ENCODE measurements around the gene GABARAP. TPM values are rescaled to one million over a fixed set of nuclear protein-coding genes. Genes with fewer than 3 reads are reported as not detected.
A peak's percentile ranks its signal among the peaks of the same experiment; 100 is the strongest.

The GABARAP gene
- total and polyA plus RNA-seq, 2 of the 13 experiments (the other 11 are each of a cell fraction or from before 2014, with no cell fraction given), result 161 to 310 TPM

GRCh38 chr17:7251661-7252175 lies 9.5 kb upstream of the GABARAP start, which contains the start of gene CTDNEP1 (continued):
- no peak; the same call in 1 of the 2 replicates for TF ChIP-seq ARNT2 (CRISPR knock-in tag; IDR thresholded peaks at IDR 0.05; ENCODE audit: low read depth)
- peak; percentile 91; the same call in 1 of the 2 replicates for TF ChIP-seq NR2C2 (CRISPR knock-in tag; IDR thresholded peaks at IDR 0.05; ENCODE audit: borderline replicate concordance)
- TF ChIP-seq JDP2 (CRISPR knock-in tag; IDR thresholded peaks at IDR 0.05; ENCODE audit: borderline replicate concordance), result no peak
- TF ChIP-seq REPIN1 (CRISPR knock-in tag; IDR thresholded peaks at IDR 0.05; ENCODE audit: borderline replicate concordance, low read depth), result no peak
- TF ChIP-seq TOPORS (CRISPR knock-in tag; IDR thresholded peaks at IDR 0.05), result no peak
- TF ChIP-seq ATF4 (CRISPR knock-in tag; IDR thresholded peaks at IDR 0.05), result no peak
- TF ChIP-seq RARG (CRISPR knock-in tag; IDR thresholded peaks at IDR 0.05; ENCODE audit: low read depth), result no peak
- no peak for TF ChIP-seq ZNF224 (CRISPR knock-in tag; IDR thresholded peaks at IDR 0.05)
- no peak for TF ChIP-seq MYC (CRISPR knock-in tag; IDR thresholded peaks at IDR 0.05; ENCODE audit: borderline replicate concordance)
- 0 out of 2 replicates have a peak, but pooled peaks have one; percentile 23 for TF ChIP-seq ZSCAN31 (CRISPR knock-in tag; IDR thresholded peaks at IDR 0.05; ENCODE audit: low read depth)
- TF ChIP-seq ZNF451 (CRISPR knock-in tag; IDR thresholded peaks at IDR 0.05), result peak; percentile 37; the same call in 1 of the 2 replicates
- no peak for TF ChIP-seq ZNF282 (IDR thresholded peaks at IDR 0.05; ENCODE audit: partially characterized antibody)
- peak; percentile 30 for TF ChIP-seq ZNF34 (CRISPR knock-in tag; IDR thresholded peaks at IDR 0.05; ENCODE audit: borderline replicate concordance)
- TF ChIP-seq SMAD1 (CRISPR knock-in tag; IDR thresholded peaks at IDR 0.05; ENCODE audit: borderline replicate concordance, low read depth), result no peak
- no peak for TF ChIP-seq GRHL1 (CRISPR knock-in tag; conservative IDR thresholded peaks at IDR 0.05)
- TF ChIP-seq ASH2L (IDR thresholded peaks at IDR 0.05; ENCODE audit: insufficient read length, low read depth, low read length), result peak; percentile 23
- TF ChIP-seq KDM5B (CRISPR knock-in tag; IDR thresholded peaks at IDR 0.05; ENCODE audit: borderline replicate concordance), result no peak
- TF ChIP-seq ONECUT2 (CRISPR knock-in tag; IDR thresholded peaks at IDR 0.05), result no peak
- no peak for TF ChIP-seq THAP8 (CRISPR knock-in tag; IDR thresholded peaks at IDR 0.05; ENCODE audit: borderline replicate concordance)
- TF ChIP-seq ZEB1 (IDR thresholded peaks at IDR 0.05; ENCODE audit: insufficient replicate concordance, low read depth), result no peak
- no peak for TF ChIP-seq AHDC1 (CRISPR knock-in tag; IDR thresholded peaks at IDR 0.05; ENCODE audit: borderline replicate concordance)
